ENCODE data around the gene NCAM1.

The NCAM1 gene

DNA sequence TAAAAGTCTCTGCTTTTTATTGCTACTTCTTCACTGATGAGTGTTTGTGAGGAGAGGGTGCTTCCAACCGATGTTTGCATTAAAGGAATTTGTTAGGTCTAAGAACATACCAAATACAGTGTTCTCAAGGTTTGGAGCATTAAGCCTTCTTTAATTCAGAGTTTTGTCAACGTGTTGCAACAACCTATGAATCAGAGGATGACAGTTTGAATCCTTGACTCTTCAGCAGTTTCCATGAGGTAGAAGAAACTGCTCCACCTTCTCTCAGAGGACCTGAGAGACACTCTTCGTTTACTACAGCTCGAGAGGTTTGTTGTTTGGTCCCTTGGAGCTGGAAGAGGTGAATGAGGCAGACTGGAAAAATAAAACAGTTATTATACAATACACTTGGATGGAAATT is 55.7 kb downstream of the NCAM1 start:
- no peak for DNase-seq (ENCODE audit: low read depth)
- no peak overlapping the region for H3K4me3 ChIP-seq (ENCODE audit: low read depth, low read length)
- TF ChIP-seq, protein P1, sequence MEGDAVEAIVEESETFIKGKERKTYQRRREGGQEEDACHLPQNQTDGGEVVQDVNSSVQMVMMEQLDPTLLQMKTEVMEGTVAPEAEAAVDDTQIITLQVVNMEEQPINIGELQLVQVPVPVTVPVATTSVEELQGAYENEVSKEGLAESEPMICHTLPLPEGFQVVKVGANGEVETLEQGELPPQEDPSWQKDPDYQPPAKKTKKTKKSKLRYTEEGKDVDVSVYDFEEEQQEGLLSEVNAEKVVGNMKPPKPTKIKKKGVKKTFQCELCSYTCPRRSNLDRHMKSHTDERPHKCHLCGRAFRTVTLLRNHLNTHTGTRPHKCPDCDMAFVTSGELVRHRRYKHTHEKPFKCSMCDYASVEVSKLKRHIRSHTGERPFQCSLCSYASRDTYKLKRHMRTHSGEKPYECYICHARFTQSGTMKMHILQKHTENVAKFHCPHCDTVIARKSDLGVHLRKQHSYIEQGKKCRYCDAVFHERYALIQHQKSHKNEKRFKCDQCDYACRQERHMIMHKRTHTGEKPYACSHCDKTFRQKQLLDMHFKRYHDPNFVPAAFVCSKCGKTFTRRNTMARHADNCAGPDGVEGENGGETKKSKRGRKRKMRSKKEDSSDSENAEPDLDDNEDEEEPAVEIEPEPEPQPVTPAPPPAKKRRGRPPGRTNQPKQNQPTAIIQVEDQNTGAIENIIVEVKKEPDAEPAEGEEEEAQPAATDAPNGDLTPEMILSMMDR (IDR thresholded peaks at IDR 0.05; ENCODE audit: control insufficient read depth, extremely low read depth, insufficient read depth) = no peak

DNA sequence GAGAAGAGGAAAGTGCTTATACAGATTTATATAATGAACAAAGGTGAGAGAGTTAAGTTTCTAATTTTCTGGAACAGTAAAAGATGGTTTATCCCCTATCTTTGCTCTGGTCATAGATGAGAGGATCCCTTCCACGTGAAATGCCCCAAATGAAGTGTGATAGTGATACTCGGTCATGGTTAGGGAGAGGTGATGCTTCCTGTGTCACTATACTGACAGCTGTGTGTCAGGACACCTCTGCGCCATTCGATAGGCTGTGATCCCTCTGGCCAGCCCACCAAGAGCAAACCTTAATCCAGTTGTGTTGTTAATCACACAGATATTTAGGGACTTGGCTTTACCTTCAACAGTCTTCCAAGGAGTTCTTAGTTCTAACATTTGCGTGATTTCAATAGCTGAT is 57.7 kb downstream of the NCAM1 start:
- TF ChIP-seq, protein P1 (IDR thresholded peaks at IDR 0.05; ENCODE audit: control insufficient read depth, extremely low read depth, insufficient read depth) = no peak
- no peak overlapping the region for H3K4me3 ChIP-seq (ENCODE audit: low read depth, low read length)
- no peak for DNase-seq (ENCODE audit: low read depth)

DNA sequence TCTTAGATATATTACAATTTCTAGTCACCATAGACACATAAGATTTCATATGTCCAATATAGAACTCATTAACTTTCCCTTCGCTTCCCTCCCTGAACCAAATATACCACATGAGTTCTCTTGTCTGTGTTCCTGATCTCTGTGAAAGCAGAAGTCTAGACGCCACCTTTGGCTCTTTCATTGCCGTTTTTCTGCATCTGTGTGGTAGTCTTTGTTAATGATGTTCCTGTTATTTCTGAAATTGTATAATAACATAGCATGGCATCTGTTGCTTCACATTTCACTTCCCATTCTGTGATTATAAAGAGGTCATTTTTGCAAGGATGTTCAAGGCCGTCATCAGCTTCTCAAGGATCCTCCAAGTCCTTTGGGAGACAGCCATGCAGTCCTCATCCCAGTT is 58.5 kb downstream of the NCAM1 start:
- TF ChIP-seq, protein P1 (IDR thresholded peaks at IDR 0.05; ENCODE audit: control insufficient read depth, extremely low read depth, insufficient read depth) = no peak
- no peak for DNase-seq (ENCODE audit: low read depth)
- no peak overlapping the region for H3K4me3 ChIP-seq (ENCODE audit: low read depth, low read length)

DNA sequence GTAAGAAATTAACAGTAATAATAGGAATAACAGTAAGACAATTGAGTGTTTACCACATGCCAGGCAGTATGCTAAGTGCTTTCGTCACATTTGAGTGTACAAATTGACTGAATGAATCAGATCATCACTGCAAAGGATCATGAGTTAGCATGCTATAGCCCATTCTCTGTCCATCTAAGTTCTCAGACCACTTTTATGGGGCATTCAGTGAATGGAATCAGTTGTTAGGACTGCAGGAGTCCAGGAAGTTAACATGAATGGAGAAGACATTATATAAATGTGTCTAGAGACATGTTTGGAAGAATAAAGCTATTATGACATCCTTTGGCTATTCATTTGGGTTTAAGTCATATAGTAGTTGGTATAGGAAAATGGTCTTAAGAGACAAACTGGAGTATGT is 59.9 kb downstream of the NCAM1 start:
- DNase-seq (ENCODE audit: low read depth) = no peak
- H3K4me3 ChIP-seq (ENCODE audit: low read depth, low read length) = no peak overlapping the region
- TF ChIP-seq, protein P1 (IDR thresholded peaks at IDR 0.05; ENCODE audit: control insufficient read depth, extremely low read depth, insufficient read depth) = no peak

DNA sequence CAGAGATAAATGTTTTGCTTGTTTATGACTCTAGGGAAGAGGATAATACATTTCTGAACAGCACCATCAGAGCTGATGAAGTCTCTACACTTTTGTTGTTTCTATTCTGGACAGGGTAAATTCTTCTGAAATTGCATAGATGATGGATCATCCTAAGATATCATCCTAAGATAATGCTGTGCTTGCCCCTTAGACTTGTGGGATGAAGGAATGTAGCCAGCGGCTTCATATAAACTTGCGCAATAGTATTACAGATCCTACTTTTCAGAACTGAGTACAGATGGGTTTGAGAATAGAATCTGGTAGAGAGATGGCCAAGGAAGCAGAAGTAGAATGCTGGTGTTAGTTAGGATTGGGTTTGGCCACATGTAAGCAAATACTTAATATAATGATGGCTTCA is 61.0 kb downstream of the NCAM1 start:
- TF ChIP-seq, protein P1 (IDR thresholded peaks at IDR 0.05; ENCODE audit: control insufficient read depth, extremely low read depth, insufficient read depth) = no peak
- no peak overlapping the region for H3K4me3 ChIP-seq (ENCODE audit: low read depth, low read length)

DNA sequence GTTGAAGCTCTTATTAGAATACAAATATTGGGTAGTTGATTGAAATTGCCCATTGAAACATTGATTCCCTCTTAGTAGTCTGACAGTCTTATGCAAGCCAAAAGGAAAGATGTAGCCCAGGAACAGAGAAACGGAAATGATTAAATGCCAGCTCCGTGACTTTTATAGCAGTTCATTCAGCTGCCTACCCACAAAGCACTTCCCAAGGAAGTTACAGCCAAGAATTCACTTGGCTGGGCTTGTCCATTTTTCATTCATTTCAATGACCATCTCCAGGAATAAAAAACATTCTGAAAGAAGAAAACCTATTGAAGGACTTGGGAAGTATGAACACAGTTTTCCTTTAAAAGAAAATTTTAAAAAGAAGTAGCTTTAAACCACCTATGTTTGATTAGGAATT is 62.0 kb downstream of the NCAM1 start:
- DNase-seq (ENCODE audit: low read depth) = no peak
- TF ChIP-seq, protein P1 (IDR thresholded peaks at IDR 0.05; ENCODE audit: control insufficient read depth, extremely low read depth, insufficient read depth) = no peak
- H3K4me3 ChIP-seq (ENCODE audit: low read depth, low read length) = no peak overlapping the region

More for the DNA sequence above, 61.0 kb downstream of the NCAM1 start:
- DNase-seq (ENCODE audit: low read depth) = no peak

DNA sequence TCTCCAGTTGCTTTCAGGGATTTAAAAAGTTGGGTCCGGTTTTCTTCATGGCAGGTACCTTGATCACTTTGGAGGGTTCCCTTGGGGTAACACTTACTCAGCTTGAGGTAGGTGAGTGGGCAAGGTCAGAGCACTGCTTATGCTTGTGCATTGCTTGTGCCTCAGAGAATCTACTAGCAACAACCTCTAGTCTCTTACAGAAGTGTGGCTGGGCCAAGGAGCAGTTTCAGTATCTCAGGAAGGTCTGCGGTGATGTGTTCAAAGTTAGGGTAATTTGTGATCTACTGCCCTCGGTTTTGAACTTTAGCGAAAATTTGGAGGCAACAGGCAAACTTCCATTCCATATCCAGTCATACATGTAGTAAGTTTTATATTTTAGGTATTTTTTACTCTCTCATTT is 62.8 kb downstream of the NCAM1 start:
- DNase-seq (ENCODE audit: low read depth) = no peak

More for the DNA sequence above, 62.8 kb downstream of the NCAM1 start:
- H3K4me3 ChIP-seq (ENCODE audit: low read depth, low read length) = no peak overlapping the region
- TF ChIP-seq, protein P1 (IDR thresholded peaks at IDR 0.05; ENCODE audit: control insufficient read depth, extremely low read depth, insufficient read depth) = no peak
